Activated CD4-positive, alpha-beta T cell treated with anti-CD3 and anti-CD28 coated beads, Interleukin-2, amount 50 U/mL, for 24 hours (primary cell): ENCODE data around the gene PWP2.
"Not testable (repeated sequence)": the region's sequence is repeated elsewhere in the genome, so short reads cannot be mapped to it uniquely, and the experiment has no call there.

Experiments
- DNase-seq, 2 donors: peaks; one replicate each; pipeline ENCODE4 v3.0.0-alpha.2; 2020; ENCODE audit warnings: low read depth in 1 of 2, low spot score in 1 of 2

The PWP2 gene

DNA sequence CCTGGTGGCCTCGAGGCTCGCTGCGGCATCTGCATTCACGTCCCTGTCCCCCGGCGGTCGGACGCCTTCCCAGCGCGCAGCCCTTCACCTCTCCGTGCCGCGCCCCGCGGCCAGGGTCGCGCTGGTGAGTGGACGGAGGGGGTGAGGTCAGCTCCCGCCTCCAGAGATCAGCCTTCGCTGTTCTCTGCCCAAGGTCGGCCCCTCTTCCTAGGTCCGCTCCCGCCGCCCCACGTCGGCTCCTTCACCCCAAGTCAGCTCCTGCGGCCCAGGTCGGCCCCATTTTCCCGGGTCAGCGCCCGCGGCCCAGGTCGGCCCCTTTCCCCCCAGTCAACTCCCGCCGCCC is 26.5 kb downstream of the PWP2 start:
- not testable (repeated sequence) for DNase-seq

DNA sequence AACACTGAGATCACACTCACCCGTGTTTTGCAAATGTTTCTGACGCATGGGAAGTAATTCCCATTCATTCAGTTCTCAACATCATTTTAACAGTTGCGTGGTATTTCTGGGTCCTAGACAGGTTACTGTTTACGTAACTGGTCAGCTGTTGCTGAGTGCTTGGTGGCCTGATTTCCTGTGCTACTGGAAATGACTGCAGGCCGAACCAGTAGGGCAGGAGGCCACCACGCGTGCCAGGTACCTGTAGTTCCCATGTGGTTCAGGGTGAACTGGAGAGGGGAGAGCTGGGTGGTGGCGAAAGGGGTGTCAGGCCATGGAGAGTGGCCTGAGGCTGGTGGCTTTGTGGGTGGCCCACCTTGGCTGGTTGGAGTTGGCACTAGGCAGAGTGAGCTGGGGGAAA is 27.5 kb downstream of the PWP2 start:
- not testable (repeated sequence) for DNase-seq

- not testable (repeated sequence) for DNase-seq
These were observed 30.8 kb downstream of the PWP2 start for GRCh38 chr21:44138039-44138438.

GRCh38 chr21:44139787-44140551 is 32.8 kb downstream of the PWP2 start:
- DNase-seq, result not testable (repeated sequence)

DNA sequence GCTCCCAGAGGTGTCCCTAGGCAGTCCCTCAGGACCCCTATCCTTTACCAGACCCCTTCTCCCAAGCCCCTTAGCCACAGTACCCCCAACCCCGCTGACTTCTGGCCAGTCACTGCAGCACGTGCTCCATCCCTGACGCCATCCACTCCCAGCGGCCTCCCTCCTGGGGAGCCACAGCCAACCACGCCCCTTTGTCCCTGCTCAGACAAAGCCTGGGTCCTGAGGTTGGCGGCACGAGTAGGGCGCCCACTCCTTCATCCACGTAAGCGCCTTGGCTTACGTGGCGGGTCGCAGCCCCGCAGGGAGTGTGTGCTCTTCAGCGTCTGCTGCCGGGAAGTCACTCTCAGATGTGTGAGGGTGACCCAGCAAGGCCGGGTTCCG is 33.3 kb downstream of the PWP2 start:
- not testable (repeated sequence) for DNase-seq

- not testable (repeated sequence) for DNase-seq
These were observed 35.3 kb downstream of the PWP2 start for GRCh38 chr21:44142470-44142869.

- not testable (repeated sequence) for DNase-seq
These were observed 36.2 kb downstream of the PWP2 start for GRCh38 chr21:44143380-44143779.

- DNase-seq, result not testable (repeated sequence)
These were observed 36.8 kb downstream of the PWP2 start for GRCh38 chr21:44143996-44144395.

DNA sequence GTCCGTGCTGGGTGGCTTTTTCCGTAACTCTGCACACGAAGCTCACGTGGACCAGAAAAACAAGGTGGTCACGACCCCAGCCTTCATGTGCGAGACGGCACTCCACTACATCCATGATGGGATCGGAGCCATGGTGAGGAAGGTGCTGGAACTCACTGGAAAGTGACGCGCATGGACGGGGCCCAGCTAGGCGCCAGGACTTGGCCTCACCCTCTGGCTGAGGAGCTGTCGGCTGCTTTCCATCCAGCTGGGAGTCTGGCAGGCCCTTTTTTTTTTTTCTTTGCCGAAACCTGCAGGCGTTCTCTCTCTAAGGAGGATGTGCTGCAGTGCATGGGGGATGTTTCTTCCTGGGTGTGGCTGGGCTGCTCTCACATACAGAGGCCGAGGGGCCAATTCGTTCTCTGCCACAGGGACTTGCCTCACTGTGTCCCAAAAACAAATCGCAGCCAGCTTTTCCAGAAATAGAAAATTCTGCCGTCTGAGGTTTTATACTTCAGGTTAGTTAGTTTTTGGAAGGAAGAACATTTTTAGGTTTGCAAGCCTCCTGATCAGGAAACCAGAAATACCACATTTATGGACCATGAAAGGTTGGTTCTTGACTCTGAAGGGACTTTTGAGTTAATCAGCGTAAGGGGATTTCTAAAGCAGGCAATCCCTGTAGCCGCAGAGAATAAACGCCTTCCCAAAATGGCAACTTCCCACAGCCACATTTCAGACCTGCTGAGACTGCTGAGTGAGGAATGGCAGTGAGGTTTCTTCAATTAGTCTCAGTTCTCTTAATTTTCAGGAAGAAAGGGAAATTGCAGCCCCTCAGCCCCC is 37.8 kb downstream of the PWP2 start:
- not testable (repeated sequence) for DNase-seq

GRCh38 chr21:44145616-44146015 is 38.4 kb downstream of the PWP2 start:
- not testable (repeated sequence) for DNase-seq

DNA sequence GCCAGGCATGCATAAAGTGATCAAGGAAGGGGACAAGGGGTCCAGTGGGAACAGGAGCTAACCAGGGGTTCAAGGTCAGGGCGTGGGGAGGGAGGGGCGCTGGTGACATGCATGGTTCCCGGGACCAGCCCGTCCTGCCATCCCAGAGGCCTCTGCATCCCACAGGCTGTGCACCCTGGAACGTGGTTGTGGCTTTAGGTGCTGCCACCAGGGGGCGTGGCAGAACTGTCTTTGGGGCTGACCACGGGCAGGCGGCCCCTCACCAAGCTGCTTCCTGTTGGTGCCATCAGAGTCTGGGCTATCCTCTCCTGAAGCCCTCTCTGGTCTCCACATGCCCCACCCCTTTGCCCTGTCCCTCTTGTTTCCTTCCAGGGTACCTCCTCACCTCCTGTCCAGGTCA is 39.9 kb downstream of the PWP2 start:
- not testable (repeated sequence) for DNase-seq

DNA sequence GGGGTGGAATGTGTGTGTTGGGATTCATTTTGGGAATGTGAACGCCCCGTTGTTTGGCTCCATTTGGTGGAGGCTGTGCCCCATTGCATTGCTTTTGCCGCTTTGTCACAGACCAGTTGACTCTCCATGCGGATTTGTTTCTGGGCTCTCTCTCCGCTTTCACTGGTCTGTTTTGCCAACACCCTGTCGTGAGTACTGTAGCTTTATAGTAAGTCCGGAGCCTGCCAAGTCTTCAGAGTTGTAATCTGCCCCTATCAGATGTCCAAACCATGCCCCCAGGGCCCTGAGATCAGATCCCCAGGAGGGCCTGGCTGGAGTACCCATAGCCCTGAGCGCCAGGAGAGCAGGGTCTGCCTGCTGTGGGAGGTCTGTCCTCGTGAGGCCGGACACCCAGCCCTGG is 43.1 kb downstream of the PWP2 start:
- not testable (repeated sequence) for DNase-seq

- DNase-seq, result not testable (repeated sequence)
These were observed 46.2 kb downstream of the PWP2 start for GRCh38 chr21:44153214-44153888.

GRCh38 chr21:44153889-44154228 is 46.7 kb downstream of the PWP2 start:
- peak; percentile 21 to 49 for DNase-seq

- not testable (repeated sequence) for DNase-seq
These were observed 47.6 kb downstream of the PWP2 start for GRCh38 chr21:44154816-44155230.

DNA sequence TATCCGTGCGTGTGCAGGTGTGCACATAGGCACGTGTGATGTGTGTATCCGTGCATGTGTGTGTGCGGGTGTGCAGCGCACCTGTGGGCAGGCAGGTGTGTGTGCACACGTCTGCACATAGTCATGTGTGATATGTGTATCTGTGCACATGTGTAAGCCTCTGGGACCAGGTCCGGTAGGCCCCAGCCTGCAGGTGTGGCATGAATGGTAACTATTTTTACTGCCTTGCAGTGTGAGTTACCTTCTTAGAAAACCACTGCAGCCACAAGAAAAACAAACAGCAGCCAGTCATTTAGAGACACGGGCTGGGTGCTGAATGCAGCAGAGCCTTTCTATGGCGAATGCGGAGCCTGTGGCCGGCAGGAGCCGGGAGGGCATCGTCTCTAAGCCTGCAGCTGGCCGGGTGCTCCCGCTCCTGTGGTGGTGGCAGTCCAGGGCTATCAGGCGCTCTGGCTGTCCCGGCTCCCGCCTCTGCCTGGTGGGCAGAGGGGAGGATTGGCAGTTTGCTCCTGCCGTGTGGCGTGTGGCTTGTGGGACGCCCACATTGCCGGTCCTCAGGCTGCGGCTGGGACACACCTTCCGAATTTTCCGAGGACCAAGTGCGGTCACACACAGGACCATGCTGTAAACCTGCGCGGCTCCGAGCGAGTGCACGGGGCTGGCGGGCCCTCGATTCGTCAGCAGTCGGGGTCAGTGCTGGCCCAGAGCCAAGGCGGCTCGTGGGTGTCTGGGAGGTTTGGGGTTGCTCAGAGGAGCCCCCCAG is 48.2 kb downstream of the PWP2 start:
- not testable (repeated sequence) for DNase-seq

DNA sequence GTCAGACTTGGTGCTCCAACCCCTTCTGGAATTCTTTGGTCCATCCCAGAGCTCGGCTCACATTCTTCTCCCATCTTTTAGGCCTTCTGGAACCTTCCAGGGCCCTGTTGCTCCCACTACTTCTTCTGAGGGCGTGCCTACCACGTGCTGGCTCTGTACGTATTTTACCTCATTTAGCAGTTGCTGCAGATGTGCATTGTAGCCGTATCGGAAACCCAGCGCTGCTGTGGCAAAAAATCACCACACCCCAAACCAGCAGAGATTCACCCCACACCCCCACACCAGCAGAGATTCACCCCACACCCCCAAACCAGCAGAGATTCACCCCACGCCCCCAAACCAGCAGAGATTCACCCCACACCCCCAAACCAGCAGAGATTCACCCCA is 48.8 kb downstream of the PWP2 start:
- not testable (repeated sequence) for DNase-seq

GRCh38 chr21:44157439-44158081 is 50.4 kb downstream of the PWP2 start:
- DNase-seq, result not testable (repeated sequence)

GRCh38 chr21:44158082-44158468 is 50.9 kb downstream of the PWP2 start:
- DNase-seq, result not testable (repeated sequence)
